ENCODE data around the gene FOXN1.
A peak's percentile ranks its signal among the peaks of the same experiment; 100 is the strongest.

The FOXN1 gene

DNA sequence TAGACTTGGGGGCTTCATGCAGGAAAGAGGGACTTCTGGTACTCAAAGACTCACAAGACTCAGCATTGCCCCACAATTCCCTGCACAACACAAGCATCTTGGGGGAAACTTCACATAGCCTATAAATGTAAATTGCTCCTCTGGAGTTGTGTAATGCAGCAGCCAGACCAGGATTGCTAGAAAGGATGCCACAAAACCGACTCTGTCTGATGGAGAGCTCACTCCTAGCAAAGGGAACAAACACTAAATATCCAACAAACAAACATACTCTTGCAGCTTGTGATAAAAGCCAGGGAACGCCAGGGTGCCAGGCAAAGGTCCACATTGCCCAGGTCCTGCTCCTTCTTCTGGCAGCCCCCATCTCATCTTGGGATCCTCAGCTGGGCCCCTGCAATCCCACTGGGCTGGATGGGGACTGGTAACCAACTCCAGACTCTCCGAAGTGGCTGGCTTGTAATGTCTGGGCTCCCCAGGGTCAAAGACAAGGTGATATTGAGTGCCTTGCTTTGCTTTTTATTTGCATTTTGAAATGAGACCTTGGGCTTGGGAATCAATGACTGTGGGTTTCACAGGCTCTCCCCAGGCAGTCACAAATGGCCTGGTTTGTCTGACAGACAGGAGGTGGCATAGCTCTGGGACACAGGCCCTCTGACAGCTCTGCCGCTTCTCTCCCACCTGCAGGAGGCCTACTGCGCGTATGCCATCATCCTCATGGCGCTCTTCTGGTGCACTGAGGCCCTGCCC, 17.4 kb upstream of the FOXN1 start:
- no peak for DNase-seq (ENCODE audit: low read depth)
- no peak overlapping the region for H3K4me3 ChIP-seq (ENCODE audit: low read depth, low read length)
- no peak for TF ChIP-seq CTCF (IDR thresholded peaks at IDR 0.05; ENCODE audit: control insufficient read depth, extremely low read depth, insufficient read depth)

DNA sequence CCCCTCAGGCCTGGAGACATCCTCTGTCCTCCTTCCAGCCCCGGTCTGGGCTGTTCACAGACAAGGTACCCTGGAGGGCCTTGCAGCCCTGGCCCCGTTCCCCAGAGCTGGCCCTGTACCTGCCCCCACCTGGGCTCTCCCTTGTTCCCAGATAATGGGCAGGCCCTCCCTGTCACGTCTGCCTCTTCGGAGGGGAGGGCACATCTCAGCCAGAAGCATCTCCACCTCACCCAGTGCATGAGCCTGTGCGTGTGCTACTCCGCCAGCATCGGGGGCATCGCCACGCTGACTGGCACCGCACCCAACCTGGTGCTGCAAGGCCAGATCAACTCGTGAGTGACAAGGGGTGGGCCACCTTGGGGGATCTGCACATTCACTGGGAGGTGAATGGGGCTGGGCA, 14.9 kb upstream of the FOXN1 start:
- no peak for DNase-seq (ENCODE audit: low read depth)
- H3K4me3 ChIP-seq (ENCODE audit: low read depth, low read length), result no peak overlapping the region
- no peak for TF ChIP-seq CTCF (IDR thresholded peaks at IDR 0.05; ENCODE audit: control insufficient read depth, extremely low read depth, insufficient read depth)

- no peak for TF ChIP-seq CTCF (IDR thresholded peaks at IDR 0.05; ENCODE audit: control insufficient read depth, extremely low read depth, insufficient read depth)
- no peak overlapping the region for H3K4me3 ChIP-seq (ENCODE audit: low read depth, low read length)
- DNase-seq (ENCODE audit: low read depth), result no peak
Observed at GRCh38 chr17:28491860-28492259, 14.3 kb upstream of the FOXN1 start.

DNA sequence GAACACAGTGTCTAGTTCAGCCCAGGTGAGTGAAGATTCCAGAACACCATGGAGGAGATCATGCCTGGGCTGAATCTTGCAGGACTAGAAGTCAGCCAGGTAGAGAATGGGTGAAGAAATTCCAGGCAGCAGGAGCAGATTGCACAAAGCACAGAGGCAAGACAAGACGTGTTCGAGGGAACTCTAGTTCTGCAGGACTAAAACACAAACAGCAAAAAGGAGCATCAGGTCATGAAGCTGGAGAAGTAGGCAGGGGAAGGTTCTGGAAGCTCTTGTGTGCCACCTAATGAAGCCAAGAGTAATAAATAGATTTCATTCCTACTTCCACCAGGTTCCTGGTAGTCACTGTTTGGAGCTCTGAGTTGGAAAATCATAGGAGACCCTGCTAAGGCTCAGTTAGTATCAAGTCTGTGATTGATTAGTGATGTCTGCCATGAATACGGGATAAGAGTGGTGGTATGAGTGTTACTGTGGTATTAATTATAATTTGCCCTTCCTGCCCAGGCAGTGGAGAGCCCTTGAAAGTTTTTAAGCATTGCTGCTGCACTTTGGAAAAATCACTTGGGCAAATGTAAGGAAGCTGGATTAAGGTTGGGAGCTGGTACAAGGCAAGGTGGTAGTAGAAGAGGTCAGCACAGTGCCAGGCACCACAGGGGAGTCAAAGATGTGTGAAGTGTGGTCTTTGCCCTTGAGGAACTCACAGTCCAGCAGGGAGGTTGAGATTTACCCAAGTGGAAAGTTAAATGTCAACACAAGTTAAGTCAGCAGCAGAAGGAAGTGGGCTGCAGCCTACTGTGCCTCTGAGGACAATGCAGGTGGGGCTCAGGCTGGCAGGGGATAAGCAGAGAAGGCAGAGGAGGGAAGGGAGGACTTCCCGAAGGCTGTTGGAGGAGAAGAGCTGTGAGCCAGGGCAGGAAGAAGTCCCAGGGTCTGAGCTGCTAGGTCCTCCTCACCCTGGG, 13.5 kb upstream of the FOXN1 start:
- no peak for DNase-seq (ENCODE audit: low read depth)
- H3K4me3 ChIP-seq (ENCODE audit: low read depth, low read length), result no peak overlapping the region
- no peak for TF ChIP-seq CTCF (IDR thresholded peaks at IDR 0.05; ENCODE audit: control insufficient read depth, extremely low read depth, insufficient read depth)

- no peak for DNase-seq (ENCODE audit: low read depth)
- TF ChIP-seq CTCF (IDR thresholded peaks at IDR 0.05; ENCODE audit: control insufficient read depth, extremely low read depth, insufficient read depth), result no peak
- H3K4me3 ChIP-seq (ENCODE audit: low read depth, low read length), result no peak overlapping the region
Observed at GRCh38 chr17:28493460-28493859, 12.7 kb upstream of the FOXN1 start.

DNA sequence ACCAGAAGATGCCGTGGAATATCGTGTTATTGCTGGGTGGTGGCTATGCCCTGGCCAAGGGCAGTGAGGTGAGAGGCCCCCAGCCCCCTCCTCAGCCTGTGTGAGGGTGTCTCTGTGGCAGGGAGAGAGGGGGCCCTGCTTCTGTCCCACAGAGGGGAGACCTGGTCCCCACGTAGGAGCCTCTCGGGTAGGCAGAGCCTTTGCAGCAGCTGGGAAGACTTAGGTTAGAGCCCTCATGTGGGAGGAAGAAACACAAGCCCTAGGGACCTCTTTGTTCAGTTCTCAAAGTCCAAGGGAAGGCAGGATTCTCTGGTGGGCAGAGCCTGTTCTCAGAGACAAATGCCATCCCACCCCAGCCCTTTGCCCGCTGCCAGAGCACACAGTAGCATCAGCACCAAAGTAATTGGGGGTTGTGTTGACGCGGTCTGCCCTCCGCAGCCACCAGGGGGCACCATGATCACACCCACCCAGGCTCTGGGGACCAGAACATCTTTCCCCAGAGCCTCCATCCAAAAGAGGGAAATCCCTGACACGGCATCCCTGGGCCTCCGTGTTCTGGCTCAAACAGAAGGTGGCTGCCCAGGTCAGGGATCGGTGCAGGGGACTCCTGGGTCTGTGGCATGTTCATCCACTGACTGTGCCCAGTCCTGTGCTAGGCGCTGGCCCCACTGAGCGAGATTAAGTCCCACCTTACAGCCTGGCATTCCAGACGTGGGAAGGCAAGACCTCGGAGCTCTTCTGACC, 11.5 kb upstream of the FOXN1 start:
- peak; percentile 95 for TF ChIP-seq CTCF (IDR thresholded peaks at IDR 0.05; ENCODE audit: control insufficient read depth, extremely low read depth, insufficient read depth)
- H3K4me3 ChIP-seq (ENCODE audit: low read depth, low read length), result no peak overlapping the region
- no peak for DNase-seq (ENCODE audit: low read depth)

All from LNCaP clone FGC (cell line).